SU-DHL-6 (cell line): Measurements from ENCODE around the gene DACH1.

Source experiments
- EZH2phosphoT487 ChIP-seq: fragments of 200-600 bp; sonication (generic), shearing (Covaris generic); conservative IDR thresholded peaks from 2 replicates; pipeline ENCODE4 v1.6.1; 2018; ENCODE audit warnings: mild to moderate bottlenecking, antibody characterized with exemption, low read length, moderate library complexity, mixed read lengths
- TF ChIP-seq, protein P1 (sequence below): fragments of 200-600 bp; sonication (generic); IDR thresholded peaks from one replicate; pipeline ENCODE4 v1.5.1; 2017; ENCODE audit warnings: antibody characterized with exemption, mild to moderate bottlenecking, low read length, moderate library complexity; ENCODE audit not compliant: insufficient read depth, poor library complexity, severe bottlenecking

DNA sequence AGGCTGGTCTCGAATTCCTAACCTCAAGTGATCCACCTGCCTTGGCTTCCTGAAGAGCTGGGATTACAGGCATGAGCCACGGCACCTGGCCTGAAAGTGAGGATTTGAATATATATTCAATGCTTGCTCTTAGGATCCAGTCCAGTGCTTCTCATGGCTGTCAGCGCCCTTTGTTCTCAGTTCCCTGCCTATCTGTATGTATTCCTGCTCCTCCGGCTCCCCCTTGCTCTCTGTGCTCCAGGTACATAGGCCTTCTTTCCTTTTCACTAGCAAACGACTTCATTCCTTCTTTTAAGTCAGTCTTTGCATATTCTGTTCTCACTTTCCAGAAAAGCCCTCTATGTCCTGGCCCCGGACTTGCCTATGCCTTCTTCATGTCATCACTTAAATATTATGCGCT is 232.8 kb downstream of the DACH1 start:
- TF ChIP-seq, protein P1, sequence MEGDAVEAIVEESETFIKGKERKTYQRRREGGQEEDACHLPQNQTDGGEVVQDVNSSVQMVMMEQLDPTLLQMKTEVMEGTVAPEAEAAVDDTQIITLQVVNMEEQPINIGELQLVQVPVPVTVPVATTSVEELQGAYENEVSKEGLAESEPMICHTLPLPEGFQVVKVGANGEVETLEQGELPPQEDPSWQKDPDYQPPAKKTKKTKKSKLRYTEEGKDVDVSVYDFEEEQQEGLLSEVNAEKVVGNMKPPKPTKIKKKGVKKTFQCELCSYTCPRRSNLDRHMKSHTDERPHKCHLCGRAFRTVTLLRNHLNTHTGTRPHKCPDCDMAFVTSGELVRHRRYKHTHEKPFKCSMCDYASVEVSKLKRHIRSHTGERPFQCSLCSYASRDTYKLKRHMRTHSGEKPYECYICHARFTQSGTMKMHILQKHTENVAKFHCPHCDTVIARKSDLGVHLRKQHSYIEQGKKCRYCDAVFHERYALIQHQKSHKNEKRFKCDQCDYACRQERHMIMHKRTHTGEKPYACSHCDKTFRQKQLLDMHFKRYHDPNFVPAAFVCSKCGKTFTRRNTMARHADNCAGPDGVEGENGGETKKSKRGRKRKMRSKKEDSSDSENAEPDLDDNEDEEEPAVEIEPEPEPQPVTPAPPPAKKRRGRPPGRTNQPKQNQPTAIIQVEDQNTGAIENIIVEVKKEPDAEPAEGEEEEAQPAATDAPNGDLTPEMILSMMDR, result no peak
- no peak for TF ChIP-seq EZH2phosphoT487
